HCT116 (cell line): ENCODE results near the gene LDLRAD4.
"Not testable (repeated sequence)": the region's sequence is repeated elsewhere in the genome, so short reads cannot be mapped to it uniquely, and the experiment has no call there.

ENCODE experiments used
- EGR1 ChIP-seq: IDR thresholded peaks from 2 replicates; pipeline ENCODE4 v1.6.1; 2012; ENCODE audit warnings: low read depth
- ELF1 ChIP-seq: IDR thresholded peaks from 2 replicates; pipeline ENCODE4 v1.6.1; 2012; ENCODE audit warnings: low read depth, borderline replicate concordance
- EZH2 ChIP-seq: fragments of 200-600 bp; sonication (generic); IDR thresholded peaks from 2 replicates; pipeline ENCODE4 v1.6.1; 2017; ENCODE audit warnings: antibody characterized with exemption, mixed run types
- EZH2phosphoT487 ChIP-seq: fragments of 200-600 bp; IDR thresholded peaks from 2 replicates; pipeline ENCODE4 v1.6.1; 2018; ENCODE audit warnings: antibody characterized with exemption, borderline replicate concordance
- POLR2A ChIP-seq: IDR thresholded peaks from 2 replicates; pipeline ENCODE4 v1.7.0; 2011; ENCODE audit warnings: borderline replicate concordance; ENCODE audit not compliant: insufficient read depth, insufficient read length; ENCODE audit errors: extremely low read depth
- POLR2AphosphoS5 ChIP-seq: IDR thresholded peaks from 2 replicates; pipeline ENCODE4 v1.6.1; 2011; ENCODE audit warnings: mild to moderate bottlenecking, low read depth, low read length, moderate library complexity
- RAD21 ChIP-seq: IDR thresholded peaks from 2 replicates; pipeline ENCODE4 v1.6.1; 2012; ENCODE audit warnings: low read depth, mild to moderate bottlenecking
- SIN3A ChIP-seq: IDR thresholded peaks from 2 replicates; pipeline ENCODE4 v1.6.1; 2012; ENCODE audit warnings: low read depth
- ZFX ChIP-seq: fragments of 450-650 bp; IDR thresholded peaks from 2 replicates; pipeline ENCODE4 v1.6.1; 2017
- TF ChIP-seq, protein P1 (sequence below), 3 experiments: fragments of 200-600 bp in 1 of 3; sonication (generic) in 1 of 3; IDR thresholded peaks in 2 of 3; conservative IDR thresholded peaks in 1 of 3; 2 replicates each; pipeline ENCODE4 v1.5.1; 2012 to 2017; ENCODE audit warnings: low read depth in 2 of 3, low read length in 2 of 3, antibody characterized with exemption in 1 of 3, borderline replicate concordance in 1 of 3, control low read depth in 1 of 3, mild to moderate bottlenecking in 1 of 3, mixed read lengths in 1 of 3, mixed run types in 1 of 3, moderate library complexity in 1 of 3; ENCODE audit not compliant: insufficient read depth in 1 of 3
- TF ChIP-seq, protein P2 (sequence below): IDR thresholded peaks from 2 replicates; pipeline ENCODE4 v1.6.1; 2012
- TF ChIP-seq, protein P3 (sequence below): IDR thresholded peaks from 2 replicates; pipeline ENCODE4 v1.6.1; 2011; ENCODE audit warnings: mild to moderate bottlenecking, low read length, moderate library complexity; ENCODE audit not compliant: insufficient replicate concordance; ENCODE audit errors: extremely low read depth

DNA sequence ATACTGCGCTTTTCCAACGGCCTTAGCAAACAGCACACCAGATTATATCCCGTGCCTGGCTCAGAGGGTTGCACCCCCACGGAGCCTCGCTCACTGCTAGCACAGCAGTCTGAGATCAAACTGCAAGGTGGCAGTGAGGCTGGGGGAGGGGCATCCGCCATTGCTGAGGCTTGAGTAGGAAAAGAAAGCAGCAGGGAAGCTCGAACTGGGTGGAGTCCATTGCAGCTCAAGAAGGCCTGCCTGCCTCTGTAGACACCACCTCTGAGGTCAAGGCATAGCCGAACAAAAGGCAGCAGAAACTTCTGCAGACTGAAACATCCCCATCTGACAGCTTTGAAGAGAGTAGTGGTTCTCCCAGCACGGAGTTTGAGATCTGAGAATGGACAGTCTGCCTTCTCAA is 471.5 kb downstream of the LDLRAD4 start:
- TF ChIP-seq, protein P1, sequence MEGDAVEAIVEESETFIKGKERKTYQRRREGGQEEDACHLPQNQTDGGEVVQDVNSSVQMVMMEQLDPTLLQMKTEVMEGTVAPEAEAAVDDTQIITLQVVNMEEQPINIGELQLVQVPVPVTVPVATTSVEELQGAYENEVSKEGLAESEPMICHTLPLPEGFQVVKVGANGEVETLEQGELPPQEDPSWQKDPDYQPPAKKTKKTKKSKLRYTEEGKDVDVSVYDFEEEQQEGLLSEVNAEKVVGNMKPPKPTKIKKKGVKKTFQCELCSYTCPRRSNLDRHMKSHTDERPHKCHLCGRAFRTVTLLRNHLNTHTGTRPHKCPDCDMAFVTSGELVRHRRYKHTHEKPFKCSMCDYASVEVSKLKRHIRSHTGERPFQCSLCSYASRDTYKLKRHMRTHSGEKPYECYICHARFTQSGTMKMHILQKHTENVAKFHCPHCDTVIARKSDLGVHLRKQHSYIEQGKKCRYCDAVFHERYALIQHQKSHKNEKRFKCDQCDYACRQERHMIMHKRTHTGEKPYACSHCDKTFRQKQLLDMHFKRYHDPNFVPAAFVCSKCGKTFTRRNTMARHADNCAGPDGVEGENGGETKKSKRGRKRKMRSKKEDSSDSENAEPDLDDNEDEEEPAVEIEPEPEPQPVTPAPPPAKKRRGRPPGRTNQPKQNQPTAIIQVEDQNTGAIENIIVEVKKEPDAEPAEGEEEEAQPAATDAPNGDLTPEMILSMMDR (IDR thresholded peaks at IDR 0.05 in 2 of 3, conservative IDR thresholded peaks at IDR 0.05 in 1 of 3; ENCODE audit: borderline replicate concordance in 1 of 3, insufficient read depth in 1 of 3, low read depth in 2 of 3, low read length in 2 of 3) = not testable (repeated sequence)
- TF ChIP-seq, protein P2, sequence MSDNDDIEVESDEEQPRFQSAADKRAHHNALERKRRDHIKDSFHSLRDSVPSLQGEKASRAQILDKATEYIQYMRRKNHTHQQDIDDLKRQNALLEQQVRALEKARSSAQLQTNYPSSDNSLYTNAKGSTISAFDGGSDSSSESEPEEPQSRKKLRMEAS = not testable (repeated sequence)
- TF ChIP-seq, protein P3, sequence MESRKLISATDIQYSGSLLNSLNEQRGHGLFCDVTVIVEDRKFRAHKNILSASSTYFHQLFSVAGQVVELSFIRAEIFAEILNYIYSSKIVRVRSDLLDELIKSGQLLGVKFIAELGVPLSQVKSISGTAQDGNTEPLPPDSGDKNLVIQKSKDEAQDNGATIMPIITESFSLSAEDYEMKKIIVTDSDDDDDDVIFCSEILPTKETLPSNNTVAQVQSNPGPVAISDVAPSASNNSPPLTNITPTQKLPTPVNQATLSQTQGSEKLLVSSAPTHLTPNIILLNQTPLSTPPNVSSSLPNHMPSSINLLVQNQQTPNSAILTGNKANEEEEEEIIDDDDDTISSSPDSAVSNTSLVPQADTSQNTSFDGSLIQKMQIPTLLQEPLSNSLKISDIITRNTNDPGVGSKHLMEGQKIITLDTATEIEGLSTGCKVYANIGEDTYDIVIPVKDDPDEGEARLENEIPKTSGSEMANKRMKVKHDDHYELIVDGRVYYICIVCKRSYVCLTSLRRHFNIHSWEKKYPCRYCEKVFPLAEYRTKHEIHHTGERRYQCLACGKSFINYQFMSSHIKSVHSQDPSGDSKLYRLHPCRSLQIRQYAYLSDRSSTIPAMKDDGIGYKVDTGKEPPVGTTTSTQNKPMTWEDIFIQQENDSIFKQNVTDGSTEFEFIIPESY = not testable (repeated sequence)
- TF ChIP-seq ELF1, POLR2A, POLR2AphosphoS5, EZH2phosphoT487, EGR1, SIN3A, EZH2, RAD21, ZFX: not testable (repeated sequence)
